ENCODE results near the gene UBTF. TPM values are rescaled to one million over a fixed set of nuclear protein-coding genes. Genes with fewer than 3 reads are reported as not detected.
A peak's percentile ranks its signal among the peaks of the same experiment; 100 is the strongest.

UBTF gene
- total RNA-seq, 1 experiment from 2014 or later = 64.2 TPM

DNA sequence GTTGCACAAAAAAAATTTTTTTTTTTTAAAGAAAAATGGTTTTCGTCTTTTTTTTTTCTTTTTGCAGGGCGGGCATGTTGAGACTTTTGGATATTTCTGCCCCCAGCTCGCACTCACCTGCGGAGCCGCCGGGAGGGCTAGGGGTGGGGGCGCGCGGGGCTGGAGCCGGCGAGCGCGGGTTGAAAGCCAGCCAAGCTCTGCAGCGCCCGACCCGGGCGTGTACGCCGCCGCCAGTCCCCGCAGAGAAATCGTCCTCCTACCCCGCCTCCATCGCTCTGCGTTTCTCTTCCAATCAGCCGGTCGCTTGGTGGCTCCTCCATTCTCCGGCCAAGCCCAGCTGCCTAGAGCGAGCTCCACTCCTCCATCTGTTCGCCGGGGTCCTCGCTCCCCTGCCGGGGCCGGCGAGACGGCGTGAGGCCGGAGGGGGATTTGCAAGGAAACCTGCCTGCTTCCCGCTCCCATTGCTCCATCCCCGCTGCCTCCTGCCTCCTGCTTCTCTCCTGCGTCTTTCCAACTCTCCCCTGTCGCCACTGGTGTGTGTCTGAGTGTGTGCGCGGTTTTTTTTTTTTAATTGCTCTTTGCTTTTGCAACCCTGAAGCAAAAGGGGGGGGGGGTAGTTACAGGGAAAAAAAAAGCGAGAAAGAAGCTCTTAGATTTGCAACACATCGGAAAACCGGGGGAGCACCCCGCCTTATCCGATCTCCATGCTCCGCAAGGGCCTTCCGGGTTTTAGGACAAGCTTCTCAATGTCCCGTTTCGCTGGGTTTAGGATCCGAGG lies 1.8 kb upstream of the UBTF start:
- DNase-seq = peak; percentile 82
- H3K9me3 ChIP-seq = no peaks in the 10 kb centered on the region
- peaks cover 20% of the 10 kb centered on the region for H3K36me3 ChIP-seq
- peak overlapping the region; percentile 90 for H3K4me3 ChIP-seq
- H3K27me3 ChIP-seq = no peaks in the 10 kb centered on the region

DNA sequence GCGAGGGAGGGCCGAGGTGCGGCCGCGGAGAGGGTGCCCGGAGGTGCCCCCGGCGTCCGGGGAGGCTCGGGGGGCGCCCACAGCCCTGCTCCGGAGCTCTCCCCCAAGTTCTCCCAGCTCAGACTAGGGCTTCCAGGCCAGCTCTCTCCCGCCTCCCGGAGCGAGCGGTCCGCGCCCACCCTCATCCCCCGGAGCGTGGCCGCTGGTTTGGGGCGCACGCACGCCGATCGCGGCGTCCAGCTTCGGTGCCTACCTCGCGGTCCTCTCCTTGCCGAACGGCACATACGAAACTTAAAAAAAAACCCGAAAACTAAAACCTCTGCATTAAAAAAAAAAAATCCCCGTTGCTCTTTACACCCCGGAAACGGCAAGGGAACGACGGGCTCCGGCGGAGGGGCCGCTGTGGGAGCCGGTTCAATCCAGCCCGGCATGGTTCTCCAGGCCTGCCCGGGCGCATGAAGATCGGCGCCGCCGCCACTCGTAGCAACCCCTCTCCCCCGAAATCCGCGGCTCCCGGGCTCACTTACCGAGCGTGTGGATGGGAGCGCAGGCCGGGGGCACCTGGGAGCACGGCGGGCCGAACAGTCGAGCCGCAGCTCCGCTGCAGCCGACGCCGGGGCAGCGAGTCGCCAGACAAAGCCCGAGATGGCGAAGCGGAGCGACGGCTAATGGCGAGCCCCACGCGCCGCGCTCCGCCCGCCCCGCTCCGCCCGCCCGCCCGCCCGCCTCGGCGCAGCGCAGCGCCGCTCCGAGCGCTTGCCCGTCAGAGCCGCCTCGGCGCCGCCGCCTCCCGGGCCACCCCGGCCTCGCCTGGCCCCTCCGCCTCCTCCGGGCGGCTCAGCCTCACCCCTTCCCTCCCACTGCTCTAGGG lies 973 bp upstream of the UBTF start:
- H3K27me3 ChIP-seq = no peaks in the 10 kb centered on the region
- H3K4me3 ChIP-seq = peak overlapping the region; percentile 90
- H3K9me3 ChIP-seq = no peaks in the 10 kb centered on the region
- H3K36me3 ChIP-seq = peaks cover 28% of the 10 kb centered on the region
- DNase-seq = peak; percentile 51

- no peak for DNase-seq
- H3K36me3 ChIP-seq = peaks cover 41% of the 10 kb centered on the region
- no peaks in the 10 kb centered on the region for H3K9me3 ChIP-seq
- H3K27me3 ChIP-seq = no peaks in the 10 kb centered on the region
- H3K4me3 ChIP-seq = peak overlapping the region; percentile 90
These were observed 313 bp downstream of the UBTF start for GRCh38 chr17:44219108-44219615.

- peak; percentile 88 for DNase-seq
- H3K36me3 ChIP-seq = peaks cover 47% of the 10 kb centered on the region
- H3K4me3 ChIP-seq = peak overlapping the region; percentile 90
- H3K27me3 ChIP-seq = no peaks in the 10 kb centered on the region
- H3K9me3 ChIP-seq = no peaks in the 10 kb centered on the region
These were observed 949 bp downstream of the UBTF start for GRCh38 chr17:44218344-44219107.

DNA sequence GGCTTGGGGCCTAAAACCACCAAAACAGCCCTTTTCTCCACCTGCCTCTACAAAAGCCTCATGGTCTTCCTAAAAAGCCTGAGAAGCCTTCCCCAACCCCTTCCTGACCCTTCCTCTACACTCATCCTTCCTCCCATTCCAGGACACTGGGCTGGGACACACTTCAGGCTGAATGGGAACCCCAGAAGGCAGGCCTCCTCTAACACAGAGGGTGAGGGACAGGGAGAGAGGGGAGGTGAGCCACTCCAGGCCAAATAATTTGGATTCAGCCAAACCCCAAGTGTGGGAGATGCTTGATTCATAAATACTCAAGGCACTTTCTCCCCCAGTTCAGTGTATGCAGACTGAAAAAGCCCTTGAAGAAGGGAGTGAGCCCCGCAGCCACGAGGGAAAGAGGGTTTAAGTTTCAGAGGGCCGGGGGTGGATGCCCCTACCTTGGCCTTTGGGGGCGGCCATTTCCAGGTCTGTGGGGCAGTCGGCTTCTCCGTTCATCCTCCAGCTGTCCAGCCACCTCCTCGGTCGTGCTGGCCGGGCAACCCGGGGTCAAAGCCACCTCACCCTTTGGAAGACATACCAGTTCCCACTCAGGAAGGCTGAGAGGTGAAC lies 1.6 kb downstream of the UBTF start:
- no peak for DNase-seq
- peak overlapping the region; percentile 90 for H3K4me3 ChIP-seq
- H3K36me3 ChIP-seq = peaks cover 54% of the 10 kb centered on the region
- H3K27me3 ChIP-seq = no peaks in the 10 kb centered on the region
- H3K9me3 ChIP-seq = no peaks in the 10 kb centered on the region

- no peaks in the 10 kb centered on the region for H3K9me3 ChIP-seq
- no peak for DNase-seq
- H3K27me3 ChIP-seq = no peaks in the 10 kb centered on the region
- H3K4me3 ChIP-seq = no peak overlapping the region
- peaks cover 61% of the 10 kb centered on the region for H3K36me3 ChIP-seq
These were observed 2.8 kb downstream of the UBTF start for GRCh38 chr17:44216694-44217093.

GRCh38 chr17:44216173-44216572 lies 3.3 kb downstream of the UBTF start:
- Histone ChIP-seq H3K4me3 (no peak overlapping the region), H3K9me3 (no peaks in the 10 kb centered on the region), H3K27me3 (no peaks in the 10 kb centered on the region), H3K36me3 (peaks cover 66% of the 10 kb centered on the region)
- DNase-seq = no peak

DNA sequence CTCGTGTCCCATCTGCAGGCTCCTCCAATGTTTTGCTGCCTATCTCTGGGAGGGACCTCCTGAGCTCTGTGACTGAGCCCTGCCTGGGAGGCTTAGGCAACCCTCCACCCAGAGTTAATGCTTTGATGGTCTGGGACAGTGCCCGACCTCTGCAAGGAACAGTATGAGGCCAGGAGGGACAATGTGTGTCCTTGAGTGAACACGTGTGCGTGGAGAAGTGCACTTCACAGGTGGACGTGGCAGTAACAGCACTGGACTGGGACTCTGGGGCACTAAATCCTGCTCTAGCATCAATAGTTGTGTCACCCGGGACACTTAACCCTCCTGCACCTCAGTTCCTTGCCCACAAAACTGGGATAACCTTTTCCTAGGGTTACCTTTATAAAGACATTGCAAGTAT lies 4.6 kb downstream of the UBTF start:
- Histone ChIP-seq H3K4me3 (no peak overlapping the region), H3K36me3 (peaks cover 75% of the 10 kb centered on the region), H3K27me3 (no peaks in the 10 kb centered on the region), H3K9me3 (no peaks in the 10 kb centered on the region)
- DNase-seq = no peak

DNA sequence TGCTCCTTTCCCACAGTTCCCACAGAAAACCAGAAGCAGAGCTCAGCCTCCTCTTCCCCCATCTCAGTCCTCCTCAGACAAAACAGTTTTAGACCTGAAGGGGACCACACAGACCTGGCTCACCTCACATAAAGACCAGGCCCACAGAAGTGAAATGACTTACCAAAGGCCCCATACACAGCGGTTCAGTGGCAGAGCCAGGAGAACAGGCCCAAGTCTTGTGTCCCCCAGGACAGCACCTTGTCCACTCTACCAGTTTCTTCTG lies 5.3 kb downstream of the UBTF start:
- no peak overlapping the region for H3K4me3 ChIP-seq
- peaks cover 82% of the 10 kb centered on the region for H3K36me3 ChIP-seq
- H3K9me3 ChIP-seq = no peaks in the 10 kb centered on the region
- H3K27me3 ChIP-seq = no peaks in the 10 kb centered on the region
- no peak for DNase-seq

DNA sequence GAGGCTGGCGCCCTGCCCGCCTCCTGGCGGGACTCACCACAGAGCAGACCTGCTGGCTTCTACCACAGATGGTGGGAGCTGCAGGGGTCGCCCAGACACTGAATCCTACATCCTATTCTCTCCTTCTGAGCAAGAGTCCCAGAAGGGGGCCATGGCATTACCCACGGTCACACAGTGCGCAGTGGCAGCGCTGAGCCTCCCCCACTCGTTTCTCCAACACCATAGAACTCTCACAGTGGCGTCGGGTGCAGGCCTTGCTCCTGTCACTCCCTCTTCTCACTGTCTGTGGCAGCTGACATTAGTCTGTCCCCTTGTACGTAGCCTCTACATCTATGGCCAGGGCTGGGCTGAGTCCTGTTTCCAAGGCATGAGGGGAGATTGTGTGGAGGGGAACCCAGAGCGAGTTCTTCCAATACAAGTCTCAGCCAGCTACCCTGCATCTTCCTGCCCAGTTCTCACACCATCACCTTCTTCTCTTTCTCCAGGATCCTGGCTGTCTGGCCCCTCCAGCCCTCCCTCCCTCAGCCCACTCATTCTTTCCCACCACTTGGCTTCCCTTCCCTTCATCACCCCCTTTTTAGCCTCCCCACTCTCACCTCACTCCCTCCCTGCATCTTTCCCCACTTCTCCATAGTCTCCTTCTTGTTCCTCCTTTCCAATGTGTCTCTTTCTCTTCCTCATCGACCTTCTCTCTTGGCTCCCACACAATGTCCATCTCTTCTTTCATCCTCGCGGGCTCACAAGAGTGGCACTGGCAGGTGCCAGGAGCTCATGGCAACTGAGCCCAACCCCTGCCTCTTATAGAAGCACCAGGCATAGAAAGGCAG lies 5.9 kb downstream of the UBTF start:
- Histone ChIP-seq H3K9me3 (no peaks in the 10 kb centered on the region), H3K36me3 (peaks cover 88% of the 10 kb centered on the region), H3K27me3 (no peaks in the 10 kb centered on the region), H3K4me3 (no peak overlapping the region)
- no peak for DNase-seq

DNA sequence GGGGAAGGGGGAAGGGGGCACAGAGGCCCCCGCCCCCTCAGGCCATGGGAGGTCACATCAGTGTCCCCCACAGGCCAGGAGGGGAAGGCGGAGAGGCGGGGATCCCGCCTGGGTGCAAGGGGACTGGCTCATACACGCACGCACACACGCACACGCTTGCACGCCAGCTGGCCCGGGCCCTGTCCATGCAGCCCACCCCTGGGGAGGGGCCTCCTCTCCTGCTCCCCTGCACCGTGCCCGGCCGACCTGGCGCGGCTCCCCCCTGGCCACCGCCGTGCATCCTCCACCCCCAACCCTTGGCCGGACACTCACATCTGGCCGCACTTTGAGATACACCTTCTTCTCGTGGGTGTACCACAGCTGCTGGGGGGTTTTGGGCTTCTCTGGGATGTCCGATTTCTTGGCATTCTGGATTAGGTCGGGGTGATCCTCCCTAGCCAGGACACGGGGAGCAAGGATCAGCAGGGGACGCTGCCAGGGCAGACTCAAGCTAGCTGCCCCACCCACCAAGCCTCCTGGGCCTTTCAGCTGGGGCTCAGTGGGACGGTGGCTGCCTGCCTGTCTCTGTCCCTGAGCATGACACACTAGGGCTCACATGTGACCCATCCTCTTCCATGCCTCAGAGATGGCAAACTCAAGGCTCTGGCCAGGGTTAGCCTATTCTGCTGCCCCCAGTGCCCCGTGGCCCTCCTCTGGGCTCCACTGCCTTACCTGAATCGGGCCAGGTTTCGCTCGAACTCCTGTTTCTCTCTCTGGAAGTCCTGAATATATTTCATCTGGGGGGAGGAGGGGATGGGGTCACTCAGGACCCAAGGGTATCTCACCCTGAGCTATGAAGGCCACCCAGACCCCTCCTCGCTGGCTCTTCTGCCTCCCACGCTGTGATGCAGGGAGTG lies 6.7 kb downstream of the UBTF start:
- DNase-seq = no peak
- H3K27me3 ChIP-seq = no peaks in the 10 kb centered on the region
- no peak overlapping the region for H3K4me3 ChIP-seq
- H3K9me3 ChIP-seq = no peaks in the 10 kb centered on the region
- peaks cover 90% of the 10 kb centered on the region for H3K36me3 ChIP-seq

DNA sequence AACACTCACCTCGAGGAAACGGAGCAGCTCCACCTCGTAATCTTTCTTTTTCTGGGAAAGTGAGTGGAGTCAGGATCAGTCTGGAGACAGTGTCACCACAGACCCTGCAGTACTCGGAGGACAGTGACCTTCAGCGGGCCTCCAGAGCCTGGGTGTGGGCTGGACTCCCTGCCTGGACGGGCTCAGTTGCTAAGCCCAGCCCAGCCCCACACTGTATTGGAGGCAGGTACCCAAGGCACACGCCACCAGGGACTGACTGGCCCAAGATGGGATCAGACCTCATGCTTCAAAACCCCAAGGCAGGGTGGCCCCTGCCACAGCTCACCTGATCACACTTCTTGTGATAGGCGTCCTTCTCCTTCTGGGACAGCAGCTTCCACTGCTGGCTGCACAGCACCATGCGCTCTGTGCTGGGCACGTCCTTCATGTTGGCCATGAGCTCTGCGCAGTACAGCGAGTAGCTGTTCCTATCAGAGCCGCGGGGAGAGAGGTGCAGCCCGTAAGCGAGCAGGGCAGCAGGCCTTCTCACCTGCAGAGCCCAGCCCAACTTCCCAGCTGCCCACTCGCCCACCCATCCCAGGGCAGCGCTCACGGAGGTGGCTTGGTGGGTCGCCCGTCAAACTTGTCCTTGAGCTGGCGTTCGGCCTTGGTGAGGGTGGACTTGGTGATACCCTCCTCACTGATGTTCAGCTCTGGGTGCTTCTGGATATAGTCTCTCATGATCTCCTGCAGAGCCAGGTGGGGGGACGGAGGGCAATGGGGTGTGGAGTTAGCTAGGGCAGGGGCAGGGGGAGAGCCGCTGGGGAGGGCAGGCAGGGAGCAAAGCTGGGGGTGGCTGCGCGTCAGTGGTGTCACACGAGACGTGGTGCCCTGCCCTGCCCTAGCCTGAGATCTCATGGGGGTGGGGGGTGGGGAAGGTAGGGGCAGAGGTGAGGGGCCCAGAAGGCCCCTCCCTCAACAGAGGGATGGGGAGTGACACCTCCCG lies 7.9 kb downstream of the UBTF start:
- H3K4me3 ChIP-seq = no peak overlapping the region
- peaks cover 88% of the 10 kb centered on the region for H3K36me3 ChIP-seq
- no peaks in the 10 kb centered on the region for H3K27me3 ChIP-seq
- DNase-seq = no peak
- H3K9me3 ChIP-seq = no peaks in the 10 kb centered on the region

DNA sequence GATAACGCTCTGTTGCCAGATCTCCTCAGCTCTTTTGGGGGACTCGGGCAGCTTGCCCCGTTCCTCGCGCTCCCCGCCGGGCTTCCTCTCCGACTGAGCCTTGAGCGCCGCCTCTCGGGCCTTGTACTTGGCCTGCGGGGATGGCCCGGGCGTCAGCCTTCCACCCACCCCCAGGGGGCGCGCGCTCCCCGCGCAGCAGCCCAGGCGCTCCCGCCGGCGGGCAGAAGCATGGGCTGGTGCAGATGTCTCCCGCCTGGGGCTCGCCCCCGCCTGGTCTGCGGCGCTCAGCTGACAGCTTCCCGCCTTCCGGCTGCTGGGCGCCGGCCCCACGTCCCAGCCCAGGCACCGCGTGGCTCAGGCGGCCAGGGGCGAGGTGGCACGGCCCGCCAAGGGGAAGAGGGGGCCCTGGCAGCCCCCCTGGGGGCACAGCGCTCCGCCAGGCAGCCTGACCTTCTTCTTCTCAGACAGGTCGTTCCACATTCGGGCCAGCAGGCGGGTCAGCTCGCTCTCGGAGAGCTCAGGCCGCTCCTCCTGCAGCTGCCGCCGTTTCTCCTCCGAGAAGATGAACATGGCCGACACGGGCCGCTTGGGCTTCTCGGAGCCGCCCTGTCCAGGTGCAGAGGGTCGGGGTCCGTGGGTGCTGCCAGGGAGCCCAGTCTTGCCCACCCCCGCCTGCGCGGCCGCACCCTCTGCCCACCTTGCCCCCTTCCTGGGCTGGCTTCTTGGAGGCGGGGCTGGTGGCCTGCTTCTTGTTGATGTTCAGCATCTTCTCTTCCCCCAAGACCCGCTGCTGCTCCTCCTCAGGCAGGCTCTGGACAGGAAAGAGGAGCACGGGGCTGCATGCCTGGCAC lies 8.9 kb downstream of the UBTF start:
- no peak overlapping the region for H3K4me3 ChIP-seq
- no peaks in the 10 kb centered on the region for H3K9me3 ChIP-seq
- H3K27me3 ChIP-seq = no peaks in the 10 kb centered on the region
- H3K36me3 ChIP-seq = peaks cover 78% of the 10 kb centered on the region
- no peak for DNase-seq

Data from MG63 (cell line).